Measurements from ENCODE around the gene PPP4R3A. TPM values are rescaled to one million over a fixed set of nuclear protein-coding genes. Genes with fewer than 3 reads are reported as not detected.

PPP4R3A gene
- total and polyA plus RNA-seq, 2 donors (not counting 3 experiments of a cell fraction or from before 2014, with no cell fraction given), result 20.5 to 77.0 TPM

DNA sequence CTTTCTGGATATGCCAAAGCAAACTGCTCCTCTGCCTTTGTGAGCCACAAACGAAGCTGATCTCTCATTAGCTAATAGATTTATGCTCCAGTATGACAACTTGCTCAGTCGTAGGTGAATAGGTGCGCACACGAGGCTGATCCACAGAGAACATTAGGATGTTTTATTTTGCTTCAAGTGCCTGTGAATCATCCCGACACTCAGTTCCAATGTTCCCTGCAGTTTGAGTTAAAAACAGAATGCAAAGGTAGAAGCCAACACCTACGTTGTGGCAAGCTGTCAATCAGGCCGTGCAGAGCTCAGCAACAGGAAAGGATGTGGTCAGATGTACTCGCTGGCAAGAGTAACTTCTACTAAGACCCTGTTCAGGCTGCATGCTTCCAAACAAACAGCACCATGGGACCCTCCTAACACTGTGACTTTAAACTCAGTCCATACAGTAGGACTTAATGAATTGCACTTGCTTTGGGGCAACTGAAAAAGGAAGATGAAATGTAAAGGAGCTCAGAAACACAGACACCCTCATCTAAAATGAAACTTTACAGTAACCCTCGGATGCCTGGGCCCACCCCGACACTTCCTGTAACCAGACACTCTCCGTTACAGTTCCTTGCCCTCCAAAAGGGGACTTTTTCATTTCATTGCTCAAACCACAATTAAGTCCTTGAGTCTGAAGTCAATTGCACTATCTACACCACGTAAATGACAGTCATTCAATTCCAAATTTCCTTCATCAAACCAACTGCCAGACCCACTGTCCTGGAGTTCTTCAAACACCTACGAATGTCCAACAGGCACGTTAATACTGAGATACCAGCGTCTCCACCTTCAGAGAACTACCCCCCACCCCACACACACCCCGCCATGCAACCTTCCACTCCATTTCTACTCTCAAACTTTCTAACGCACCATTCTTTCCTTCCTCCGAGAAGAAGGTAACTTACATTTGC, 94.0 kb downstream of the PPP4R3A start:
- H3K27me3 ChIP-seq (ENCODE audit: control insufficient read depth in 2 of 2, insufficient read depth in 2 of 2, low read length in 2 of 2), result no peaks in the 10 kb centered on the region

More for the DNA sequence above, 94.0 kb downstream of the PPP4R3A start:
- peak; percentile 75 for FAIRE-seq
- intact Hi-C loops (cut with micrococcal nuclease) (loop anchor here (1.0 to 10.0 kb wide), 2 partner anchors 13 to 351 kb away; partner anchors contain the start of gene RPS6KA5), dilution Hi-C loops (cut with MboI; ENCODE audit: extremely low pct_ligation_motif_present, low sequenced_read_pairs) (no loop called here)
- Histone ChIP-seq H3K79me2 (ENCODE audit: control insufficient read depth, insufficient read depth, low read length) (peaks cover 4% of the 10 kb centered on the region), H3K9ac (replicated peaks; ENCODE audit: extremely low read depth, insufficient read depth, low read length) (peak overlapping the region; percentile 10), H4K20me1 (replicated peaks; ENCODE audit: control insufficient read depth, extremely low read depth, insufficient read depth, low read length) (no peaks in the 10 kb centered on the region), H3K36me3 (ENCODE audit: control insufficient read depth in 2 of 2, extremely low read depth in 1 of 2, insufficient read depth in 2 of 2, low read length in 2 of 2) (peaks cover 0 to 3% of the 10 kb centered on the region in 2 experiments), H2AFZ (ENCODE audit: low read depth, low read length) (peak overlapping the region; percentile 18), H3K4me3 (replicated peaks in 1 of 3; ENCODE audit: insufficient read depth in 1 of 3, low read depth in 1 of 3, low read length in 3 of 3) (peak overlapping the region; percentile 57 to 76 (median 73)), H3K9me1 (replicated peaks; ENCODE audit: control insufficient read depth, extremely low read depth, insufficient read depth, low read length) (no peaks in the 10 kb centered on the region), H3K4me1 (ENCODE audit: control insufficient read depth, extremely low read depth, insufficient read depth, low read length) (peaks cover 25% of the 10 kb centered on the region), H3K27ac (ENCODE audit: insufficient read depth, low read depth, low read length) (no peak overlapping the region), H3K9me3 (replicated peaks; ENCODE audit: control insufficient read depth, insufficient read depth, low read length) (no peaks in the 10 kb centered on the region), H3K4me2 (ENCODE audit: insufficient read depth, low read length) (peak overlapping the region; percentile 70)
- TF ChIP-seq POLR2A (IDR thresholded peaks at IDR 0.05; ENCODE audit: low read depth, low read length), result no peak
- no peak for TF ChIP-seq POLR2AphosphoS5 (IDR thresholded peaks at IDR 0.05; ENCODE audit: insufficient read depth, low read depth, low read length)
- TF ChIP-seq GATA2 (IDR thresholded peaks at IDR 0.05; ENCODE audit: insufficient read depth, insufficient read length, low read depth, low read length), result no peak
- TF ChIP-seq, protein P1, sequence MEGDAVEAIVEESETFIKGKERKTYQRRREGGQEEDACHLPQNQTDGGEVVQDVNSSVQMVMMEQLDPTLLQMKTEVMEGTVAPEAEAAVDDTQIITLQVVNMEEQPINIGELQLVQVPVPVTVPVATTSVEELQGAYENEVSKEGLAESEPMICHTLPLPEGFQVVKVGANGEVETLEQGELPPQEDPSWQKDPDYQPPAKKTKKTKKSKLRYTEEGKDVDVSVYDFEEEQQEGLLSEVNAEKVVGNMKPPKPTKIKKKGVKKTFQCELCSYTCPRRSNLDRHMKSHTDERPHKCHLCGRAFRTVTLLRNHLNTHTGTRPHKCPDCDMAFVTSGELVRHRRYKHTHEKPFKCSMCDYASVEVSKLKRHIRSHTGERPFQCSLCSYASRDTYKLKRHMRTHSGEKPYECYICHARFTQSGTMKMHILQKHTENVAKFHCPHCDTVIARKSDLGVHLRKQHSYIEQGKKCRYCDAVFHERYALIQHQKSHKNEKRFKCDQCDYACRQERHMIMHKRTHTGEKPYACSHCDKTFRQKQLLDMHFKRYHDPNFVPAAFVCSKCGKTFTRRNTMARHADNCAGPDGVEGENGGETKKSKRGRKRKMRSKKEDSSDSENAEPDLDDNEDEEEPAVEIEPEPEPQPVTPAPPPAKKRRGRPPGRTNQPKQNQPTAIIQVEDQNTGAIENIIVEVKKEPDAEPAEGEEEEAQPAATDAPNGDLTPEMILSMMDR (IDR thresholded peaks at IDR 0.05; ENCODE audit: extremely low read depth in 1 of 2, insufficient read depth in 1 of 2, low read depth in 1 of 2, low read length in 2 of 2), result no peak
- TF ChIP-seq EZH2 (IDR thresholded peaks at IDR 0.05; ENCODE audit: borderline replicate concordance, low read depth, low read length, severe bottlenecking), result no peak
- no peak for TF ChIP-seq MYC (IDR thresholded peaks at IDR 0.05; ENCODE audit: low read depth, low read length)
- TF ChIP-seq JUN (IDR thresholded peaks at IDR 0.05; ENCODE audit: borderline replicate concordance, insufficient read depth, insufficient read length, low read depth), result no peak
- TF ChIP-seq, protein P2, sequence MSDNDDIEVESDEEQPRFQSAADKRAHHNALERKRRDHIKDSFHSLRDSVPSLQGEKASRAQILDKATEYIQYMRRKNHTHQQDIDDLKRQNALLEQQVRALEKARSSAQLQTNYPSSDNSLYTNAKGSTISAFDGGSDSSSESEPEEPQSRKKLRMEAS (IDR thresholded peaks at IDR 0.05; ENCODE audit: insufficient read depth, insufficient read length), result no peak
- no peak for TF ChIP-seq FOS (IDR thresholded peaks at IDR 0.05; ENCODE audit: borderline replicate concordance, insufficient read depth, low read length)
- TSS peak; percentile 26 for BruUV-seq (replicated peaks)
- CTCF ChIA-PET, result interaction anchor here (1.0 to 10.5 kb wide), 8 partner anchors 9 to 239 kb away, joined by 3 to 196 read pairs (median 4); no protein-coding TSS in a partner anchor
- POLR2A ChIA-PET, result no interaction called here
- DNase-seq (ENCODE audit: low read depth, low spot score), result peak; percentile 47
